SK-N-SH treated with all-trans-retinoic acid at 6 μM for 48 hours (cell line): ENCODE results near the gene GLIS1.

Experiments used
- ATAC-seq: fragments of 200-7000 bp; cut with Tn5 transposase; 3 replicates; pipeline ENCODE4 v1.9.1; 2020; ENCODE audit warnings: mild to moderate bottlenecking, moderate library complexity
- ARNTL ChIP-seq: fragments of 450-650 bp; formaldehyde crosslinking; IDR thresholded peaks from 2 replicates; pipeline ENCODE4 v1.5.0; 2020; ENCODE audit warnings: low read depth, mild to moderate bottlenecking, moderate library complexity, borderline replicate concordance
- CREB5 ChIP-seq: fragments of 250-450 bp; sonication (Bioruptor Pico); IDR thresholded peaks from 2 replicates; pipeline ENCODE4 v1.5.1; 2020; ENCODE audit warnings: low read depth, mild to moderate bottlenecking, moderate library complexity
- CSDC2 ChIP-seq: fragments of 250-450 bp; sonication (Bioruptor Pico); IDR thresholded peaks from 2 replicates; pipeline ENCODE4 v1.5.0; 2020; ENCODE audit warnings: mild to moderate bottlenecking, moderate library complexity
- CSRNP3 ChIP-seq: fragments of 250-450 bp; sonication (Bioruptor Pico); IDR thresholded peaks from 2 replicates; pipeline ENCODE4 v1.5.1; 2021; ENCODE audit warnings: mild to moderate bottlenecking, moderate library complexity
- GLIS3 ChIP-seq: fragments of 250-450 bp; sonication (Bioruptor Pico); IDR thresholded peaks from 2 replicates; pipeline ENCODE4 v1.5.0; 2020; ENCODE audit warnings: mild to moderate bottlenecking, moderate library complexity
- PATZ1 ChIP-seq: fragments of 250-450 bp; sonication (Bioruptor Pico); IDR thresholded peaks from 2 replicates; pipeline ENCODE4 v1.8.0; 2020; ENCODE audit warnings: mild to moderate bottlenecking, moderate library complexity, borderline replicate concordance
- POU6F1 ChIP-seq: fragments of 250-450 bp; sonication (Bioruptor Pico); IDR thresholded peaks from 2 replicates; pipeline ENCODE4 v1.8.0; 2021; ENCODE audit warnings: low read depth, mild to moderate bottlenecking, moderate library complexity, borderline replicate concordance
- PPARA ChIP-seq: fragments of 250-450 bp; sonication (Bioruptor Pico); IDR thresholded peaks from 2 replicates; pipeline ENCODE4 v1.5.0; 2020; ENCODE audit warnings: mild to moderate bottlenecking, borderline replicate concordance
- RARB ChIP-seq: fragments of 250-450 bp; sonication (Bioruptor Pico); IDR thresholded peaks from 2 replicates; pipeline ENCODE4 v1.8.0; 2021; ENCODE audit warnings: mild to moderate bottlenecking, moderate library complexity
- SNAI2 ChIP-seq: fragments of 250-450 bp; sonication (Bioruptor Pico); IDR thresholded peaks from 2 replicates; pipeline ENCODE4 v1.5.0; 2020; ENCODE audit warnings: mild to moderate bottlenecking, moderate library complexity
- TCF4 ChIP-seq: fragments of 250-450 bp; sonication (Bioruptor Pico); IDR thresholded peaks from 2 replicates; pipeline ENCODE4 v1.8.0; 2021; ENCODE audit warnings: mild to moderate bottlenecking, moderate library complexity, borderline replicate concordance
- TOX ChIP-seq: fragments of 250-450 bp; sonication (Bioruptor Pico); IDR thresholded peaks from 2 replicates; pipeline ENCODE4 v1.8.0; 2021; ENCODE audit warnings: mild to moderate bottlenecking, moderate library complexity, borderline replicate concordance
- TSHZ2 ChIP-seq: fragments of 250-450 bp; sonication (Bioruptor Pico); IDR thresholded peaks from 2 replicates; pipeline ENCODE4 v1.5.0; 2020; ENCODE audit warnings: mild to moderate bottlenecking, moderate library complexity
- ZC3H10 ChIP-seq: fragments of 250-450 bp; sonication (Bioruptor Pico); IDR thresholded peaks from 2 replicates; pipeline ENCODE4 v1.5.1; 2021; ENCODE audit warnings: mild to moderate bottlenecking, moderate library complexity
- ZFP30 ChIP-seq: fragments of 450-650 bp; formaldehyde crosslinking; IDR thresholded peaks from 2 replicates; pipeline ENCODE4 v1.5.0; 2022; ENCODE audit warnings: mild to moderate bottlenecking, moderate library complexity
- ZNF565 ChIP-seq: fragments of 450-650 bp; formaldehyde crosslinking; conservative IDR thresholded peaks from 2 replicates; pipeline ENCODE4 v1.5.0; 2020; ENCODE audit warnings: low read depth, mild to moderate bottlenecking, moderate library complexity
- ZNF70 ChIP-seq: fragments of 450-650 bp; formaldehyde crosslinking; IDR thresholded peaks from 2 replicates; pipeline ENCODE4 v1.5.0; 2020; ENCODE audit warnings: mild to moderate bottlenecking, moderate library complexity
- ZNF8 ChIP-seq: fragments of 450-650 bp; formaldehyde crosslinking; IDR thresholded peaks from 2 replicates; pipeline ENCODE4 v1.5.0; 2020; ENCODE audit warnings: mild to moderate bottlenecking, moderate library complexity

GLIS1 gene

GRCh38 chr1:53730224-53730865 is 8.6 kb downstream of the GLIS1 start:
- ATAC-seq = no peak
- TF ChIP-seq SNAI2 (CRISPR knock-in tag) = no peak
- TF ChIP-seq ZNF565 = no peak
- no peak for TF ChIP-seq TCF4 (CRISPR knock-in tag)
- TF ChIP-seq TOX = no peak
- TF ChIP-seq POU6F1 (CRISPR knock-in tag) = no peak
- TF ChIP-seq RARB = no peak
- TF ChIP-seq ZNF70 (CRISPR knock-in tag) = no peak
- TF ChIP-seq PPARA (CRISPR knock-in tag) = no peak

GRCh38 chr1:53729456-53730223 is 9.3 kb downstream of the GLIS1 start:
- ATAC-seq = no peak
- TF ChIP-seq SNAI2 (CRISPR knock-in tag) = no peak
- TF ChIP-seq ZNF70 (CRISPR knock-in tag) = no peak
- TF ChIP-seq TOX = no peak
- no peak for TF ChIP-seq PPARA (CRISPR knock-in tag)
- no peak for TF ChIP-seq TSHZ2 (CRISPR knock-in tag)
- no peak for TF ChIP-seq POU6F1 (CRISPR knock-in tag)
- no peak for TF ChIP-seq ZNF8 (CRISPR knock-in tag)
- no peak for TF ChIP-seq CSDC2 (CRISPR knock-in tag)
- no peak for TF ChIP-seq PATZ1 (CRISPR knock-in tag)
- TF ChIP-seq ARNTL (CRISPR knock-in tag) = no peak
- no peak for TF ChIP-seq CSRNP3
- TF ChIP-seq ZNF565 = no peak
- TF ChIP-seq, all 23 proteins: peak for 0

GRCh38 chr1:53728702-53729455 is 10.1 kb downstream of the GLIS1 start:
- no peak for ATAC-seq
- TF ChIP-seq POU6F1 (CRISPR knock-in tag) (no peak), TSHZ2 (CRISPR knock-in tag) (no peak), ZNF565 (no peak), GLIS3 (CRISPR knock-in tag) (no peak), ZC3H10 (no peak), ZFP30 (CRISPR knock-in tag) (no peak), PPARA (CRISPR knock-in tag) (no peak), CREB5 (CRISPR knock-in tag) (no peak)
